Activated T-helper 2 cell treated with anti-CD3 and anti-CD28 coated beads, Interferon-gamma antibody, Interleukin-2, Interleukin-4, amounts not matched to agents 10 μg/mL and 5 μg/mL and 100 μg/mL, durations not matched to agents 14 hours and 24 hours and 36 hours (primary cell): ENCODE results near the gene ZNF358. TPM values are rescaled to one million over a fixed set of nuclear protein-coding genes. Genes with fewer than 3 reads are reported as not detected.
A peak's percentile ranks its signal among the peaks of the same experiment; 100 is the strongest.

ENCODE experiments used
- DNase-seq: peaks from one replicate; pipeline ENCODE4 v3.0.0; 2021; ENCODE audit warnings: low spot score
- H3K27ac Mint-ChIP-seq: one replicate; pipeline ENCODE4 v1.8.0; 2021; ENCODE audit warnings: mixed read lengths
- H3K27me3 Mint-ChIP-seq: one replicate; pipeline ENCODE4 v1.8.0; 2021; ENCODE audit warnings: low read depth, mixed read lengths
- H3K36me3 Mint-ChIP-seq: one replicate; pipeline ENCODE4 v1.8.0; 2021; ENCODE audit warnings: low read depth, mixed read lengths
- H3K4me1 Mint-ChIP-seq: one replicate; pipeline ENCODE4 v1.8.0; 2021; ENCODE audit warnings: low read depth, mixed read lengths
- H3K4me3 Mint-ChIP-seq: one replicate; pipeline ENCODE4 v1.8.0; 2021; ENCODE audit warnings: low read depth, mild to moderate bottlenecking, moderate library complexity, mixed read lengths
- H3K9me3 Mint-ChIP-seq: one replicate; pipeline ENCODE4 v1.8.0; 2021; ENCODE audit warnings: mixed read lengths
- intact Hi-C: fragments of 100-400 bp; cut with micrococcal nuclease; formaldehyde crosslinking; loops from one replicate; pipeline ENCODE4 v1.15.1; 2023
- total RNA-seq: library from RNA; stranded (reverse); gene quantifications from 2 replicates; pipeline ENCODE4 v1.2.3, GENCODE V29; 2022

Gene ZNF358
- 5.3 and 7.9 TPM in 2 replicates for total RNA-seq

GRCh38 chr19:7515645-7516151 lies at the start of gene ZNF358:
ZNF358 (plus strand) TSS chr19:7516103; CDS start chr19:7519243, 3,140 bp downstream.
- no peak for DNase-seq
- intact Hi-C loops: no loop called here
- Mint-ChIP-seq H3K4me1 (peaks cover 4% of the 10 kb centered on the region), H3K36me3 (no peaks in the 10 kb centered on the region), H3K9me3 (no peaks in the 10 kb centered on the region), H3K4me3 (peak within 1 kb of the TSS; percentile 82), H3K27me3 (peaks cover 27% of the 10 kb centered on the region), H3K27ac (peak within 1 kb of the TSS; percentile 62)

GRCh38 chr19:7467009-7467989 lies 48.6 kb upstream of the ZNF358 start:
- Mint-ChIP-seq H3K4me1 (no peaks in the 10 kb centered on the region), H3K9me3 (no peaks in the 10 kb centered on the region), H3K4me3 (no peak overlapping the region), H3K27ac (no peak overlapping the region), H3K36me3 (peaks cover 26% of the 10 kb centered on the region), H3K27me3 (no peaks in the 10 kb centered on the region)
- intact Hi-C loops: no loop called here
- no peak for DNase-seq

- H3K4me3 Mint-ChIP-seq: no peak overlapping the region
- peaks cover 16% of the 10 kb centered on the region for H3K36me3 Mint-ChIP-seq
- intact Hi-C loops: no loop called here
- H3K4me1 Mint-ChIP-seq: no peaks in the 10 kb centered on the region
- DNase-seq: no peak
- no peak overlapping the region for H3K27ac Mint-ChIP-seq
- no peaks in the 10 kb centered on the region for H3K9me3 Mint-ChIP-seq
- no peaks in the 10 kb centered on the region for H3K27me3 Mint-ChIP-seq
These were observed 47.1 kb upstream of the ZNF358 start for GRCh38 chr19:7468840-7469239.

DNA sequence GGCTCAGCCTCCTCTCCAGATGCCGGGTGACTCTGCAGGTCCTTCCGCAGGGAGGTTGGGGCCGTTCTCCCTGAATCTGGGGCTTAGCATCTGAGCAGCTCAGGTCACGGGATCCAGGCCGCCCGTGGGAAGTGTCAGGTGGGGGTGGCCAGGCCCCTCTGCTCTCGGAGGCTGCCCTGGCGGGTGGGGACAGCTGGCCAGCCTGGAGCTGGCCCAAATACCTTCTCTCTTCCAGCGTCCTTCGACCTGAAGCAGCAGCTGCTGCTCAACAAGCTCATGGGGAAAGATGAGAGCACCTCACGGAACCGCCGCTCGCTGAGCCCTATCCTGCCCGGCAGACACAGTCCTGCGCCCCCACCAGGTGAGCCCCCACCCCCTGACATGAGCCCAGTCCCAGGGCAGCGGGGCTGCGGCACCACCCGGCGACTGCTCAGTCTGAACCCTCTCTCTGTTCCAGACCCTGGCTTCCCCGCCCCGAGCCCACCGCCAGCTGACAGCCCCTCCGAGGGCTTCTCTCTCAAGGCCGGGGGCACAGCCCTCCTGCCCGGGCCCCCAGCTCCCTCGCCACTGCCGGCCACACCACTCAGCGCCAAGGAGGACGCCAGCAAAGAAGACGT lies 46.1 kb upstream of the ZNF358 start:
- peaks cover 8% of the 10 kb centered on the region for H3K36me3 Mint-ChIP-seq
- H3K4me3 Mint-ChIP-seq: no peak overlapping the region
- no peak for DNase-seq
- no peaks in the 10 kb centered on the region for H3K27me3 Mint-ChIP-seq
- intact Hi-C loops: no loop called here
- no peaks in the 10 kb centered on the region for H3K9me3 Mint-ChIP-seq
- no peaks in the 10 kb centered on the region for H3K4me1 Mint-ChIP-seq
- no peak overlapping the region for H3K27ac Mint-ChIP-seq

DNA sequence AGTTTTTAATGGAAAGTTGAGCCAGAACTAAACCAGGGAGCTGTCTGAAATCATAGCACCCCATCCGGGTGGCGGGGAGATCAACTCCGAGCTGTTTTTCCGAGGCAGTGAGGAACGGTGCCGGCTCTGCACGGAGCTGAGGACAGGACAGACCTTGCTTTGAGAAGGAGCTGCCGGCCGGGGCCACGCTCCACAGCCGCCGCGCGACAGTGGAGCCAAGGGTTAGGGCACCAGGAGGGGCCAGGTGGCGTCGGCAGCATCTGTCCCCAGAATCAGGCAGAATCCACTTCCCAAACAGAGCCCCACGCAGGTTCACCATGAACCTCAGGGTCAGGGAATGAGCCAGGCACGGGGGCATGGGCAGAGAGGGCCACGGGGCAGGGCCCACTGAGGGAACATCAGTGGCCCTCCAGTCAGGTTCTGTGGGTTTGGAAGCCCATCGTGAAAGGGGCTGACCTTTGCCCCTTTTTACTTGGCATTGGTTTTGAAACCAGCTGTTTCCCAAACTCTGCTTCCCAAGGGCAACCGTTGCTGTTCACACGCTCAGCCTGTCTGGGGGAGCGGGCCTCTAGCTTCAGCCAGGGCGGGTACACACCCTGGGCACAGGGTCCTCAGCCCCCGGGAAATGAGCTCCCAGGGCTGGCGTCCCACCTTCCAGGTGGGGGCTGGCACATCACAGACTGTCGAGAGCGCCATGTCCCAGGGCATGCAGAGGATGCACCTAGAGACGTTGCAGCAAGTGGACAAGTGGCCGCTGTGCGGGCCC lies 45.2 kb upstream of the ZNF358 start:
- H3K9me3 Mint-ChIP-seq: no peaks in the 10 kb centered on the region
- intact Hi-C loops: no loop called here
- H3K27me3 Mint-ChIP-seq: no peaks in the 10 kb centered on the region
- DNase-seq: no peak
- peaks cover 6% of the 10 kb centered on the region for H3K36me3 Mint-ChIP-seq
- no peaks in the 10 kb centered on the region for H3K4me1 Mint-ChIP-seq
- H3K4me3 Mint-ChIP-seq: no peak overlapping the region
- H3K27ac Mint-ChIP-seq: no peak overlapping the region

- no peak overlapping the region for H3K4me3 Mint-ChIP-seq
- H3K9me3 Mint-ChIP-seq: no peaks in the 10 kb centered on the region
- no peak for DNase-seq
- no peaks in the 10 kb centered on the region for H3K27me3 Mint-ChIP-seq
- H3K27ac Mint-ChIP-seq: no peak overlapping the region
- intact Hi-C loops: no loop called here
- H3K4me1 Mint-ChIP-seq: no peaks in the 10 kb centered on the region
- peaks cover 6% of the 10 kb centered on the region for H3K36me3 Mint-ChIP-seq
These were observed 43.9 kb upstream of the ZNF358 start for GRCh38 chr19:7471696-7472615.

DNA sequence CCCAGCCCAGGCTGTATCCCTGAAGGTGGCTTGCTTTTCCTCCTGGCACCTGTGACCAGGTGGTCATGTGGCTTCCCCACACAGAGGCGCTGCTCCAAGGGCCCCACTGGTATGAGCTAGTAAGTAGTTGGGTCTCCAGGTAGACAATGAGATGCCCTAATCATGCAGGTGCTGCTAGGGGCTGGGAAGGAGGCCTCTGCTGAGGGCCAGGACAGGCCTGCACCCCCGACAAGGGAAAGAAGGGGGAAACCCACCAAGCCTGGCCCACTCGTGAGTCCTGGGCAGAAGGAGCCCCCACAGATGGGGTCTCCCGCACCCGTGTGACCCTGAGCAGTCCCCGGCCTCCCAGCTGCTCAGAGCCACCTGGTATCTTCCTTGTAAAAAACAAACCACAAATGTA lies 40.2 kb upstream of the ZNF358 start:
- H3K4me3 Mint-ChIP-seq: no peak overlapping the region
- peaks cover 6% of the 10 kb centered on the region for H3K36me3 Mint-ChIP-seq
- no peak for DNase-seq
- no peaks in the 10 kb centered on the region for H3K4me1 Mint-ChIP-seq
- no peak overlapping the region for H3K27ac Mint-ChIP-seq
- intact Hi-C loops: no loop called here
- no peaks in the 10 kb centered on the region for H3K9me3 Mint-ChIP-seq
- H3K27me3 Mint-ChIP-seq: no peaks in the 10 kb centered on the region

GRCh38 chr19:7476241-7476640 lies 39.7 kb upstream of the ZNF358 start:
- Mint-ChIP-seq H3K27ac (no peak overlapping the region), H3K27me3 (no peaks in the 10 kb centered on the region)
- DNase-seq: no peak

DNA sequence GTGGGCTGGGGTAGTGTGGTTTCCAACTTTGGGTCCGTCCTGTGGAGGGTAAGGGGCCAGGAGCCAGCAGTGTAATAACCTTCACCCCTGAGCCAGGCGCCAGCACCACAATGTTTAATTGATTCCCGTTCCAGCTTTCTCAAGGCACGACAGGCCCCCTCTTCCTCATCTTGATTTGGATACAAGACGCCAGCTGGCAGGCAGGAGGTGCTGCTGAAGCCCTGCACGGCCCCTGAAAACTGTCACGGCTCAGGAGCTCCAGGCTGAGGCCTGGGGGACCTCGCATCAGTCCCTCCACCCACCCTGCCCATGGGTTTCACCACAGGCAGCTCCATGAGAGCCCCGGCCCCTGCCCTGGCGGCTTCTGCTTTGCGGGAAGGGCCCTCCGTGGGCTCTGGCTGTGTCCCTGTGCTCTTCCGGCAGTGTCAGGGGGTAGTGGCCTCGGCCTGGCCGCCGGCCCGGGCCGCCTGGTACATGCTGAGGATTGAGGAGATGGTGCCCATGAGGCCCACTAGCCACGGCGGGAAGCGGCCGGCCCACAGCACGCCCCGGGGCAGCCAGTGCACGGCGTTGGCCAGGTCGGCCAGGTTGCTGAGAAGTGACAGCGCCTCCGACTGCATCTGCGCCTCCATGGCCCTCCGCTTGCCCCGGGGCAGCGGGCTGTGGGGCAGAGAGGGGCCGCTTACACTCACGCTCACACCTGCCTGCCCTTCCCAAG lies 39.0 kb upstream of the ZNF358 start:
- Mint-ChIP-seq H3K27me3 (no peaks in the 10 kb centered on the region), H3K4me1 (no peaks in the 10 kb centered on the region), H3K9me3 (no peaks in the 10 kb centered on the region), H3K4me3 (no peak overlapping the region), H3K27ac (no peak overlapping the region), H3K36me3 (peaks cover under 1% of the 10 kb centered on the region)
- DNase-seq: no peak
- intact Hi-C loops: no loop called here

More at GRCh38 chr19:7476241-7476640, 39.7 kb upstream of the ZNF358 start:
- Mint-ChIP-seq H3K4me3 (no peak overlapping the region), H3K4me1 (no peaks in the 10 kb centered on the region), H3K9me3 (no peaks in the 10 kb centered on the region), H3K36me3 (peaks cover 6% of the 10 kb centered on the region)
- intact Hi-C loops: no loop called here

DNA sequence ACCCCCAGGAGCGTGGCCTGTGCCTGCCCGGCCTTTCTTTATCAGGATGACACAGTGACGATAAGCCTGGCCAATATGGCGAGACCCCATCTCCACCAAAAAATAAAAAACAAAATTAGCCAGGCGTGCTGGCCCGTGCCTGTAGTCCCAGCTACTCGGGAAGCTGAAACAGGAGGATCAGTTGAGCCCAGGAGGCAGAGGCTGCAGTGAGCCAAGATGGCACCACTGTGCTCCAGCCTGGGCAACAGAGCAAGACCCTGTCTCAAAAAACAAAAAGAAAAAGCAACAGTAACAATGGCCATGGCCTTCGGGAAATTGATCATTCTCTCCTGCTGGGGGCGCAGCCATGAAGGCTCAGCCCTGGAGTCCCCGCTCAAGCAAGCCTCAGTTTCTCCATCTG lies 38.1 kb upstream of the ZNF358 start:
- H3K4me3 Mint-ChIP-seq: no peak overlapping the region
- no peaks in the 10 kb centered on the region for H3K36me3 Mint-ChIP-seq
- no peaks in the 10 kb centered on the region for H3K4me1 Mint-ChIP-seq
- no peaks in the 10 kb centered on the region for H3K27me3 Mint-ChIP-seq
- intact Hi-C loops: no loop called here
- no peak overlapping the region for H3K27ac Mint-ChIP-seq
- no peak for DNase-seq
- no peaks in the 10 kb centered on the region for H3K9me3 Mint-ChIP-seq

GRCh38 chr19:7478173-7478842 lies 37.6 kb upstream of the ZNF358 start:
- Mint-ChIP-seq H3K36me3 (no peaks in the 10 kb centered on the region), H3K27ac (no peak overlapping the region), H3K4me1 (no peaks in the 10 kb centered on the region), H3K9me3 (no peaks in the 10 kb centered on the region), H3K4me3 (no peak overlapping the region), H3K27me3 (no peaks in the 10 kb centered on the region)
- intact Hi-C loops: no loop called here
- DNase-seq: no peak
